Tibial nerve (tissue), 4 donors: ENCODE results near the gene PPIL3.

Source experiments
- EP300 ChIP-seq, 2 donors: sonication (generic); formaldehyde crosslinking; IDR thresholded peaks; one replicate each; pipeline ENCODE4 v1.6.1; 2017; ENCODE audit warnings: antibody characterized with exemption in 2 of 2, mild to moderate bottlenecking in 1 of 2
- TF ChIP-seq, protein P1 (sequence below), 5 experiments: fragments of 200-600 bp in 3 of 5; fragments of 450-650 bp in 2 of 5; sonication (generic) in 3 of 5; IDR thresholded peaks; one replicate each; pipeline ENCODE4 v1.5.1; 2016 to 2019; ENCODE audit warnings: antibody characterized with exemption in 5 of 5, mild to moderate bottlenecking in 3 of 5, moderate library complexity in 2 of 5

DNA sequence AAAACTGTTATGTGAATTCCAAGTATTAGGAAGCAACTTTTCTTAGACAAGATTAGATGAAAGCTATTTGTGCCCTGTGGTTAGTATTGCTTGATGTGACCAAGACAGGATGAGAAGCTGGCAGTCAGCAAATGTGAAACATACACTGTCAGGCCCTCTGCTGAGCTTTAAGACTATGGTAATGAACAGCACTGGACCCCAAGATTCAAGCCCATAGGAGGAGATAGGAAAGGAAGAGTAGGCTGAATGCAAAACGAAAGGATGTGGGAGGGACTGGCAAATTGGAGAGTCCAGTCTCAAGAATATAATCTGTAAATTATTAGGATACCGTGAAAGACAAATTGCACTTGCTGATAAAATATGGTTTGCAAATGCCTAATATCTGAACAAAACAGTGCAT, 60.8 kb downstream of the PPIL3 start:
- TF ChIP-seq, protein P1, sequence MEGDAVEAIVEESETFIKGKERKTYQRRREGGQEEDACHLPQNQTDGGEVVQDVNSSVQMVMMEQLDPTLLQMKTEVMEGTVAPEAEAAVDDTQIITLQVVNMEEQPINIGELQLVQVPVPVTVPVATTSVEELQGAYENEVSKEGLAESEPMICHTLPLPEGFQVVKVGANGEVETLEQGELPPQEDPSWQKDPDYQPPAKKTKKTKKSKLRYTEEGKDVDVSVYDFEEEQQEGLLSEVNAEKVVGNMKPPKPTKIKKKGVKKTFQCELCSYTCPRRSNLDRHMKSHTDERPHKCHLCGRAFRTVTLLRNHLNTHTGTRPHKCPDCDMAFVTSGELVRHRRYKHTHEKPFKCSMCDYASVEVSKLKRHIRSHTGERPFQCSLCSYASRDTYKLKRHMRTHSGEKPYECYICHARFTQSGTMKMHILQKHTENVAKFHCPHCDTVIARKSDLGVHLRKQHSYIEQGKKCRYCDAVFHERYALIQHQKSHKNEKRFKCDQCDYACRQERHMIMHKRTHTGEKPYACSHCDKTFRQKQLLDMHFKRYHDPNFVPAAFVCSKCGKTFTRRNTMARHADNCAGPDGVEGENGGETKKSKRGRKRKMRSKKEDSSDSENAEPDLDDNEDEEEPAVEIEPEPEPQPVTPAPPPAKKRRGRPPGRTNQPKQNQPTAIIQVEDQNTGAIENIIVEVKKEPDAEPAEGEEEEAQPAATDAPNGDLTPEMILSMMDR (IDR thresholded peaks at IDR 0.05): no peak
- no peak for TF ChIP-seq EP300 (IDR thresholded peaks at IDR 0.05)
